Hepatocyte (in vitro differentiated cells): ENCODE data around the gene LITAF.

ENCODE experiments used
- CTCF ChIP-seq: fragments of 200-600 bp; sonication (generic); IDR thresholded peaks from 2 replicates; pipeline ENCODE4 v1.5.1; 2016; ENCODE audit warnings: antibody characterized with exemption, mild to moderate bottlenecking; ENCODE audit not compliant: poor library complexity
- EZH2 ChIP-seq: fragments of 200-600 bp; sonication (generic); IDR thresholded peaks from 2 replicates; pipeline ENCODE4 v1.6.1; 2016; ENCODE audit warnings: antibody characterized with exemption, mild to moderate bottlenecking, borderline replicate concordance
- EZH2phosphoT487 ChIP-seq: fragments of 200-600 bp; sonication (generic); IDR thresholded peaks from one replicate; pipeline ENCODE4 v1.6.1; 2018; ENCODE audit warnings: antibody characterized with exemption, mild to moderate bottlenecking, low read depth, moderate library complexity; ENCODE audit not compliant: unreplicated experiment, severe bottlenecking

GRCh38 chr16:11557801-11558200 lies 28.9 kb downstream of the LITAF start:
- no peak for TF ChIP-seq CTCF
- TF ChIP-seq EZH2: no peak
- no peak for TF ChIP-seq EZH2phosphoT487
